ENCODE data around the gene AFAP1L1. TPM values are rescaled to one million over a fixed set of nuclear protein-coding genes. Genes with fewer than 3 reads are reported as not detected.
A peak's percentile ranks its signal among the peaks of the same experiment; 100 is the strongest.

Gene AFAP1L1
- polyA plus RNA-seq (2013, experiment 1 of 2; ENCODE audit: insufficient read length): 12.5 TPM
- 11.9 TPM for polyA plus RNA-seq (2013, experiment 2 of 2; ENCODE audit: insufficient read length)

DNA sequence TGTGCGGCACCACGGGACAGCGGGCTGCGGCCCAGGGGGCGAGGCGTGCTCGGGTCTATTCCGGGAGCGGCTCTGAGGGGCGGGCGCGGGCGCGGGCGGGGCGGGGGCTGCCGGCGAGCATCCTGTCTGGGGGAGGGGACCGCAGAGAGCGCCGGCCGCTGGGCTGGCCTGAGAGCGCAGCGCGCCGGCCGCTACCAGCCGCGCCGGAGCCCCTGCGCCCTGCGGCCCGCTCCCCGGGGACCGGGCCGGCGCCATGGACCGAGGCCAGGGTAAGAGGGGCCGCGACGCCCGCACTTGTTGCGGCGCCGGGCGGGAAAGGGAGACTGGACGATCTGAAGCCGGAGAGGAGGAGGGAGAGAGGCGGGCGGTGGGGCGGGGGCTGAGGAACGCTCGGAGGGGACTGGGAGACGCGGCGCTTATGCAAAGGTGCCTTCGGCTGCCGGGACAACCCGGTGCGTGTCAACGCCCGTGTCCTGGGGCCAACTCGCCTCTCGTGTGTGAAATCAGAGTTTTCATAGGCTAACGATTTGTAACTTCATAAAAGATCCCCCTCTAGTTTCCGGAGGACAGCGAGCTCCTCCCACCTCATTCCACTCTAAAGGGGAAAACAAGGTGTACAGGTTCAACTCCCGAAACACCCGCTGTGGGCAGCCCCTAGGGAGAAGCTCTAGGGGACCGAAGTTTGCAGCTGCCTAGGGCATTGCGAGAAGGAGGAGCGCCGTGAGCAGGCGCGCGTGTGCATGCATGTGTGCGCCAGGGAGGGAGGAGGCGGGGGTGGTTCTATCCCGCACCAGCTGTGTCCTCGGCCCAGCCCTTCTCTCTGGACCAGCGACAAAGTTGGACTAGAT is at the start of gene AFAP1L1:
AFAP1L1 (plus strand) TSS at position 144 of the 848 bp plus-strand sequence; CDS start at position 254, 110 bp downstream.
- peak; percentile 50 for DNase-seq

- DNase-seq: no peak
These were observed 48.4 kb upstream of the AFAP1L1 start for GRCh38 chr5:149223081-149223848.

- DNase-seq: no peak
These were observed 47.4 kb upstream of the AFAP1L1 start for GRCh38 chr5:149224282-149224681.

GRCh38 chr5:149227168-149227826 is 44.4 kb upstream of the AFAP1L1 start:
- peak; percentile 80 for DNase-seq

GRCh38 chr5:149228618-149229297 is 42.9 kb upstream of the AFAP1L1 start:
- DNase-seq: peak; percentile 88

- DNase-seq: no peak
These were observed 42.2 kb upstream of the AFAP1L1 start for GRCh38 chr5:149229298-149229937.

DNA sequence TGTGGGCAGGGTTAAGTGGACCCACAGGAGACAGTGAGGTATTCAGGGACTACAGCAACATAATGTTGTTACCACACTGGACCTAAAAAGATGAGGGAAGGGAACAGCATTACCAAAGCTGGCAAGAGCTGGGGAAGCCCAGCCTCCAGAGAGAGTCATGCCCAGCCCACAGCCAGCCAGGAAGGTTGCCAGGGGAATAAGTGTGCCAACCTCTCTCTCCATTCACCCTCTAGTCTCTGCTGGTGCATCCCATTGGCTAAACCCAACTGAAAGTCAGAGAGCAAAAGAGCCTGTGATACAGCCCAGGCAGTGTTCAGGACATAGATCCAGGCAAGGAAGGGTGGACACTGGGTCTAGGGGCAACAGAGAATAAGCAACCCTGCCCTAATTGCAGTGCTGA is 35.8 kb upstream of the AFAP1L1 start:
- no peak for DNase-seq

GRCh38 chr5:149237662-149238061 is 34.0 kb upstream of the AFAP1L1 start:
- DNase-seq: no peak

GRCh38 chr5:149238540-149238939 is 33.1 kb upstream of the AFAP1L1 start:
- no peak for DNase-seq

DNA sequence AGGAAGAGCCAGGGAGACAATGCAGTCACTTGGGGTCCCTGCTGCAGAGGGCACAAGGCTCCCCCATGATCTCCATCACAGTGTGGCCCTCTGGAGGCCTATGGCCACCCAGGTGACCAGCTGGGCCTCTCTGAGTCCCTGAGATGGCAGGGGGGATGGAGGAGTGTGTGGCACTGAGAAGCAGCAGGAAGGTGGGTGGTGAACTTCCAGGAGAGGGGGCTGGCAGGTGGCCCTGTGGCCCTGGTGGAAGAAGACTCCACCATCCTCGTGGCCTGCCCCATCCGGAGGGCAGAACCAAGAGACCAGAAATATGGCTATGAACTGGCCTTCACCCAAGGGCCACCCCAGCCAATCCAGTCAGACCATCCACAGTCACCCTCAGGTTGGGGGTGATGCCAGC is 31.7 kb upstream of the AFAP1L1 start:
- DNase-seq: no peak

- DNase-seq: peak; percentile 34
These were observed 31.2 kb upstream of the AFAP1L1 start for GRCh38 chr5:149240354-149240998.

DNA sequence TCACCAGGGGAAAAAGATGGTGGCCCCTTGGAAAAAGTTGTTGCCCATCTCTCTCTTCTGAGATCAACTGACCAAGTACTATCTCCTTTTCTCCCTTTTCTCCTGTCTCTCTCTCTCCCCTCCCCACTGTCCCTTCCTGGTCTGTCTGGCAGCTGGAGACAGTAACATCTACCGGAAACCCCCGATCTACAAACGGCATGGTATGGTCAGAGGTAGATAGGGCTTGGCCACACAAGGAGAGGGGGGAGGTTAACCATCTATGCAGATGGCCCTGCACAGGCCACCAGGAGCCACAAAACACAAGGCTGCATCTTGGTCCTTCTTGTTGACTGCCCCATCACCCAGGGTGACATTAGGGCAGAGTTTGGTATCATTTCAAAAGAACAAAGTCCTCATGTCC is 29.3 kb upstream of the AFAP1L1 start:
- no peak for DNase-seq

- no peak for DNase-seq
These were observed 24.8 kb upstream of the AFAP1L1 start for GRCh38 chr5:149246906-149247305.

DNA sequence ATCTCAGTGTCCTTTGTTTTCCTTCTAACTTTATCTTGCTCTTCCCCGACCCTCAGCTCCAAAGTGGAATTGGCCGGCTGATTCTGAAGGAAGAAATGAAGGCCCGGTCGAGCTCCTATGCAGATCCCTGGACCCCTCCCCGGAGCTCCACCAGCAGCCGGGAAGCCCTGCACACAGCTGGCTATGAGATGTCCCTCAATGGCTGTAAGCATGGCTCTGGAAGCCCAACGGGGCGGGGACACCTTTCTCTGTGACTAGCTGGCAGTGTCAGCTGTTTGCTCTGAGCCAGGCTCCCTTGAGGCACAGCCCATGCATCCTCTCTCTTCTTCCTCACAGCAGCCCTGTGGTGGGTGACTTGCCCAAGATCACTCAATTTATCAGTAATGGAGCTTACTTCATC is 23.9 kb upstream of the AFAP1L1 start:
- no peak for DNase-seq

DNA sequence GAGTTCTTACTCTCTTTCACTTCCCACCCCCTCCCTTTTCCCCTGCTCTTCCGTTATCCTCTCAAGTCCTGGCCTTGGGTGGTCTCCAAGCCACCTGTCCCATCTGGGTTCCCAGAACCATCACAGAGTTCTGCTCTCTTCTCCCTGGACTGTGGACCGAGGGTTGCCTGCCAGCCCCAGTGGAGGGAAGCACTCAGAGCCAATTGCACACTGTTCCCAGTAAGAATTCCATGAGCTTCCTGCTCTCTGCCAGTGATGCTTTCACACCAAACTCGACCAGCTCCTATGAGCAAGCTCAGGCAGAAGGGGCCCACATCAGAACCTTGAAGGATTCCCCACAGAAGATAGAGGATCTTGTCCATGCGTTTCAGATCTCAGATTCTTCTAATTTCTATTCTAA is 20.1 kb upstream of the AFAP1L1 start:
- no peak for DNase-seq

DNA sequence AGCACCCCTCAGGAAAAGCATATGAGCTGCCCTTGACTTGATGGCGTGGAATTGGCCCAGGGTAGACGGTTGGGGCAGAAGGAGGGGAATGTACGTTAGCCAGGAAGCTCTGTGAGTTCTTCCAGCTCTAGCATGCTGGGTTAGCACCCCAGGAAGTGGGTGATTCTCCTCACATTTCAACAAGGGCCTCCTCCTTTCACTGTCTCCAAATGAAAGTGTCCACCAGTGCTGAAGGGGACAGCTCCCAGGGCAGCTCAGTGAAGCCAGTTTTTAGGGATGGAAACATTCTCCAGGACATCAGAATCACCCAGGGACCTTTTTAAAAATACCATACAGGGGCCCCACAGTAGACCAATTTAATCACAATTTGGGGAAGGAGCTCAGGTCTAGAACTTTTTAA is 17.2 kb upstream of the AFAP1L1 start:
- DNase-seq: peak; percentile 70

DNA sequence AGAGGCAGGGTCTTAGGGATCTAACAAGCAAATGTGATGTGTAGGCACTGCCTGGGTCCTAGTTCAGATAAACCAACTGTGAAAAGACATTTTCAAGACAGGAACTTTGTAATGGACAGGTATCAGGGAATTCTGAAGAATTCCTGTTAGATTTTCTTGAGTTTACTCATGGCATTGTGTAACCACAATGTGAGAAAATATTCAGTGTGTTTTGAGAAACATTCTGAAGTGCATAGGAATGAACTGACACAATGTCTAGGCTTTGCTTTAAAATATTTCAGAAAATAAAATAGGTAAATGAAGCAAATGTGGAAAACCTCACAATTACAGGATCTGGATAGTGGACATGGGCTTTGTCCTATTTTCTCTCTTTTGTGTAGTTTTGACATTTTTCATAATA is 15.2 kb upstream of the AFAP1L1 start:
- DNase-seq: peak; percentile 80

DNA sequence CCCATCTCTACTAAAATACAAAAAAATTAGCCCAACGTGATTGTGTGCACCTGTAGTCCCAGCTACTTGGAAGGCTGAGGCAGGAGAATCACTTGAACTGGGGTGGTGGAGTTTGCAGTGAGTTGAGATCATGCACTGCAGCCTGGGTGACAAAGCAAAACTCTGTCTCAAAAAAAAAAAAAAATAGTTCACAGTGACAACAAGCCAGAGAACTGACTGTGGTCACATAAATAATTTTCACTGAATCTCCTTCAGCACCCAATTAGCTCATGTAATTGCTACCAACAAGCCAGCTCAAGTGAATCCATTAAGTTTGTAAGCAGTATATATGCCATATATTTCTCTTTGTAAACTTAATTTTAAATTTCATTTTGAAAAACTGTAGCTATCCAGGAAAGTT is 14.5 kb upstream of the AFAP1L1 start:
- DNase-seq: peak; percentile 54

DNA sequence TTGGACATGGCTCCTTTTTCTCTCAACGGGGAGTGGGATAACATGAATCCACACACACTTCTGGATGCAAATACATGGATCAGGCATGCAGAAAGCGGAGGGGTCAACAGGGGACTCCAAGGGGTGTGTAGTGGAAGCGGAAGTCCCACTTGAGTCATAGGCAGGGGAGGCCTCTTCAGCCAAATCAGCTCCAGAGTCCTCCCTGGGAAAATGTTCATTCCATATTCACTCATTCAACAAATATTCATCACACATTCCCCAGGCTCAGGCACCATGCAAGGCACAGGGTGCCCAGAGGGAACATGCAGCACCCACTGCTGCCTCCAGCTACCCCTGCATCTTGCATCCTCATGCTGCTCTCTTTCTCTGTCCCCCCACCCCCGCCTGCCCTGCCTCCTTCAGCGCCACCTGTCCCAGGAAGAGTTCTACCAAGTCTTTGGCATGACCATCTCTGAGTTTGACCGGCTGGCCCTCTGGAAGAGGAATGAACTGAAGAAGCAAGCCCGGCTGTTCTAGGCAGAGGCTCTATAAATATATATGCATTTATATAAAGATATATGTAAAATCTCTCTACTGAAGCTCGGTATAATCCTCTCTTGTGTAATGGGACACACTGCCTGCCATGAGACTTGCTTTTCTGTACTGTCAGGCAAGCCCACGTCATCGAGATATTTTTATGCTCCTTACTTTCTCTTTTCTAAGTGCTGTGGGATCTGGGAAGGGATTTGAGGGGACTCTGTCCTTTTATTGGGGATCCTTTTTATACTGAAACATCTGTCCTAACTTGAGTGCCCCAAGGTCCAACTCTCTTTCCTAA is 13.6 kb upstream of the AFAP1L1 start:
- DNase-seq: peak; percentile 94

DNA sequence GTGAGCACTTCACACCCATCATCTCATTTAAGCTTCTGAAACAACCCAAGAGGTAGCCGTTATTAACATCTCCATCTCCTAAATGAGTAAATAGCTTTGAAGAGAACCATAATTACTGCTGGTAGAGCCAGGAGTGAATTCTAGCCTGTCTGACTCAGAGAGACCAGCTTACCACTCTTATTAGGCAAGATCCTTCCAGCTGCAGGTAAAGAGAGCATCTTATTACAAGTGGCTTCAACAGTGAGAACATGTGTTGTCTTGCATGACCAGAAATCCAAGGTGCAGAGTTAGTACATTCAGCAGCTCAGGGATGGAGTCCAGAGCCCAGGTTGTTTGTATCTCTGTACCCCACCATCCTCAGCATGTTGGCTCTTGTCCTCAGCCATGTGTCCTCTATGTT is 10.9 kb upstream of the AFAP1L1 start:
- DNase-seq: no peak

DNA sequence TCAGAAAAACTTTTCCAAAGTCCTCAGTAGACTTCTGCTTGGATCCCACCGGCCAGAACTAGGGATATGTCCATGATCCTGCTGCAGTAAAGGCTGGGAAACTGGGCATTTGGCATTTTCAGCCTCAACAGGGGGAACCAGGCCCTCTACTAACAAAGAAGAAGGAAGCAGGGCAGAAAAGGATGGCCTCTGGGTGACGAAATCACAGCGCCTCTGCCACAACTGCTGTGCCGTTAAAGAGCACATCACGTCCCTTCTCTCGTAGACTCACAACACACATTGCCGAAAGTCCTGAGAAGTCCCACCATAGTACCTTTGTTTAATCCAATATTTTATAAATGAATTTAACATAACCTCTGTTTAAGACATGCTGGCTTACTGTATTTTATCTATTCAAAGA is 10.4 kb upstream of the AFAP1L1 start:
- no peak for DNase-seq
